GM12878 (cell line): ENCODE results near the gene ARHGEF3. TPM values are rescaled to one million over a fixed set of nuclear protein-coding genes. Genes with fewer than 3 reads are reported as not detected.
A peak's percentile ranks its signal among the peaks of the same experiment; 100 is the strongest.

Experiments used
- ATAC-seq: fragments of 200-7000 bp; cut with Tn5 transposase; 3 replicates; pipeline ENCODE4 v1.9.1; 2020; ENCODE audit warnings: mild to moderate bottlenecking, moderate library complexity
- BruUV-seq: library from RNA; stranded (reverse); fragments of 400-500 nt; replicated peaks from 2 replicates; lab custom pipeline; 2021; lab: Mats Ljungman, UMichigan
- CTCF ChIA-PET: fragments of 300-600 bp; sonication (Branson Sonifier 250); formaldehyde crosslinking; extraction: SDS; loops from one replicate; lab custom pipeline; 2021; ENCODE audit warnings: inconsistent platforms; lab: Yijun Ruan, JAX
- POLR2A ChIA-PET: fragments of 350-600 bp; formaldehyde crosslinking; extraction: SDS; loops from one replicate; lab custom pipeline; 2021; ENCODE audit warnings: inconsistent platforms; lab: Charles Lee
- RAD21 ChIA-PET: fragments of 300-600 bp; sonication (Branson Sonifier 250); formaldehyde crosslinking; loops from one replicate; lab custom pipeline; 2023; ENCODE audit warnings: antibody characterized with exemption; ENCODE audit not compliant: unreplicated experiment; lab: Charles Lee
- SMC1A ChIA-PET: fragments of 300-600 bp; sonication (Branson Sonifier 250); formaldehyde crosslinking; loops from one replicate; lab custom pipeline; 2023; ENCODE audit not compliant: unreplicated experiment, uncharacterized antibody; lab: Charles Lee
- DNase-seq: peaks from one replicate; pipeline ENCODE4 v3.0.0-alpha.2; 2011; ENCODE audit warnings: low read depth, low spot score
- FAIRE-seq: peaks from 3 replicates; lab custom pipeline; 2011; peaks lifted over from hg19 to GRCh38; lab: Jason Lieb, UNC
- H2AFZ ChIP-seq: 2 replicates; pipeline ENCODE4 v1.6.0; 2011; ENCODE audit warnings: low read depth, low read length, control low read depth; ENCODE audit not compliant: control insufficient read depth
- H3K27ac ChIP-seq: 2 replicates; pipeline ENCODE4 v1.5.1; 2011; ENCODE audit warnings: control low read depth; ENCODE audit not compliant: control insufficient read depth, insufficient read depth
- H3K27me3 ChIP-seq, 2 experiments: replicated peaks in 1 of 2; 2 replicates each; pipeline versions ENCODE4 v1.6.0 to v1.6.1; 2011; ENCODE audit warnings: low read length in 1 of 2; ENCODE audit not compliant: control insufficient read depth in 2 of 2, insufficient read depth in 2 of 2
- H3K36me3 ChIP-seq, 2 experiments: 2 replicates each; pipeline ENCODE4 v1.5.1; 2011; ENCODE audit warnings: low read length in 1 of 2; ENCODE audit not compliant: control insufficient read depth in 2 of 2, insufficient read depth in 2 of 2
- H3K4me1 ChIP-seq: 2 replicates; pipeline ENCODE4 v1.6.1; 2011; ENCODE audit warnings: mild to moderate bottlenecking, low read length, moderate library complexity, mixed read lengths; ENCODE audit not compliant: control insufficient read depth, insufficient read depth
- H3K4me2 ChIP-seq: 2 replicates; pipeline ENCODE4 v1.6.0; 2011; ENCODE audit warnings: control low read depth; ENCODE audit not compliant: control insufficient read depth, insufficient read depth
- H3K4me3 ChIP-seq: fragments of 200-600 bp; sonication (generic); 2 replicates; pipeline ENCODE4 v1.5.1; 2016
- H3K79me2 ChIP-seq: 2 replicates; pipeline ENCODE4 v1.6.0; 2011; ENCODE audit warnings: low read length; ENCODE audit not compliant: control insufficient read depth, insufficient read depth
- H3K9ac ChIP-seq: 2 replicates; pipeline ENCODE4 v1.8.0; 2011; ENCODE audit warnings: low read length, control low read depth, mixed read lengths; ENCODE audit not compliant: control insufficient read depth, insufficient read depth
- H3K9me3 ChIP-seq: replicated peaks from 3 replicates; pipeline ENCODE4 v1.5.1; 2011; ENCODE audit warnings: mild to moderate bottlenecking, low read length; ENCODE audit not compliant: control insufficient read depth, insufficient read depth
- H4K20me1 ChIP-seq: 2 replicates; pipeline ENCODE4 v1.6.0; 2011; ENCODE audit not compliant: control insufficient read depth, insufficient read depth
- ETV6 ChIP-seq, 2 experiments: fragments of 450-650 bp in 1 of 2; IDR thresholded peaks in 1 of 2; conservative IDR thresholded peaks in 1 of 2; 2 replicates each; pipeline ENCODE4 v1.6.1; 2014; ENCODE audit warnings: antibody characterized with exemption in 1 of 2, borderline replicate concordance in 1 of 2, low read depth in 1 of 2, mild to moderate bottlenecking in 1 of 2, moderate library complexity in 1 of 2
- HCFC1 ChIP-seq: fragments of 150-350 bp; IDR thresholded peaks from 2 replicates; pipeline ENCODE4 v1.6.1; 2014; ENCODE audit warnings: low read length
- KLF5 ChIP-seq: fragments of 450-650 bp; IDR thresholded peaks from 2 replicates; pipeline ENCODE4 v1.6.1; 2014; ENCODE audit warnings: mild to moderate bottlenecking; ENCODE audit not compliant: partially characterized antibody
- RAD21 ChIP-seq: IDR thresholded peaks from 2 replicates; pipeline ENCODE4 v1.6.1; 2011; ENCODE audit warnings: mild to moderate bottlenecking, low read depth, low read length, moderate library complexity; ENCODE audit not compliant: insufficient read depth
- RUNX3 ChIP-seq: IDR thresholded peaks from 2 replicates; pipeline ENCODE4 v1.6.1; 2012; ENCODE audit warnings: low read length, inconsistent platforms
- SMC3 ChIP-seq: IDR thresholded peaks from 2 replicates; pipeline ENCODE4 v1.6.1; 2011; ENCODE audit warnings: low read length, improper control_type of control experiment, borderline replicate concordance
- TBL1XR1 ChIP-seq: IDR thresholded peaks from 2 replicates; pipeline ENCODE4 v1.6.1; 2012; ENCODE audit warnings: low read depth, low read length, improper control_type of control experiment
- TCF12 ChIP-seq: IDR thresholded peaks from 2 replicates; pipeline ENCODE4 v1.6.1; 2011; ENCODE audit warnings: low read depth, mild to moderate bottlenecking, low read length
- WGBS: methylation state at CpG from one replicate; pipeline ENCODE4 v1.1.6; 2016; ENCODE audit warnings: low lambda C conversion rate; ENCODE audit not compliant: insufficient replicate concordance, insufficient coverage; ENCODE audit errors: missing lambda C conversion rate; 5-methylcytosine and 5-hydroxymethylcytosine counted together
- in situ Hi-C: fragments of 300-500 bp; cut with MboI; formaldehyde crosslinking; loops from 9 replicates; pipeline ENCODE4 v1.14.3; 2018; ENCODE audit warnings: mixed read lengths
- intact Hi-C: fragments of 100-400 bp; cut with micrococcal nuclease; formaldehyde crosslinking; loops from one replicate; pipeline ENCODE4 v1.14.2; 2022; ENCODE audit not compliant: unreplicated experiment
- polyA plus RNA-seq, 11 experiments: library from polyadenylated mRNA; depleted of rRNA in 4 of 11; unstranded in 6 of 11; stranded (reverse) in 5 of 11; fragments of >200 nt; fragmentation: Nextera tagmentation in 4 of 11; fragmentation: Illumina TruSeq in 1 of 11; extraction: Ambion mirVana in 4 of 11; extraction: Trizol in 1 of 11; gene quantifications; 1 replicate in 1 of 11; 2 replicates in 10 of 11; pipeline versions ENCODE4 v1.2.1 to v1.2.3, GENCODE V29; 2011 to 2016; ENCODE audit warnings: inconsistent platforms in 2 of 11, missing spikeins in 2 of 11, low read depth in 1 of 11
- total RNA-seq, 4 experiments: library from RNA; depleted of rRNA in 3 of 4; stranded (reverse); fragments of >200 nt in 3 of 4; fragmentation: Illumina TruSeq in 1 of 4; extraction: Trizol in 1 of 4; gene quantifications; 2 replicates each; pipeline versions ENCODE4 v1.2.1 to v1.2.3, GENCODE V29; 2013 to 2021
- TF ChIP-seq, protein P1 (sequence below): fragments of 150-350 bp; IDR thresholded peaks from 2 replicates; pipeline ENCODE4 v1.6.1; 2014; ENCODE audit warnings: mild to moderate bottlenecking, low read depth, low read length
- TF ChIP-seq, protein P2 (sequence below), 3 experiments: IDR thresholded peaks in 2 of 3; conservative IDR thresholded peaks in 1 of 3; 2 replicates each; pipeline ENCODE4 v1.5.1; 2011; ENCODE audit warnings: low read depth in 3 of 3, low read length in 3 of 3, mild to moderate bottlenecking in 3 of 3, control low read depth in 2 of 3, moderate library complexity in 2 of 3, inconsistent platforms in 1 of 3, mixed read lengths in 1 of 3; ENCODE audit not compliant: control insufficient read depth in 2 of 3, insufficient read depth in 1 of 3; ENCODE audit errors: extremely low read depth in 1 of 3

ARHGEF3 gene
- total and polyA plus RNA-seq, 10 of the 15 experiments (the other 5 are each of a cell fraction or from before 2014, with no cell fraction given), result 21.8 to 78.7 (median 56.2) TPM

DNA sequence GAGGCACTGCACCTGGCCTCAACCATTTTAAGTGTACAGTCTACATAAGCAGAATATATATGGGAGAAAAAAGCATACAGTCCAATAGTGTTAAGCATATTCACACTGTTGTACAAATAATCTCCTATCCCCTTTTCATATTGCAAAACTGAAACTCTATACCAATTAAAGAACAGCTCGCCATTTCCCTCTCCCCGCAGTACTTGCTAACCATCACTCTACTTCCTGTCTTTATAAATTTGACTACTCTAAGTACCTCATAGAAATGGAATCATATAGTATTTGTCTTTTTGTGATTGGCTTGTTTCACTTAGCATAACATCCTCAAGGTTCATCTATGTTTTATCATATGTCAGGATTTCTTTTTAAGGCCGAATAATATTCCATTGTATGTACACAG lies 97.0 kb downstream of the ARHGEF3 start:
- RAD21 ChIA-PET, result interaction anchor here (0.9 to 7.4 kb wide), 13 partner anchors 9 to 291 kb away, joined by 3 to 388 read pairs (median 5); partner anchors contain the start of genes ARHGEF3 and TASOR
- FAIRE-seq, result peak; percentile 49
- no peak overlapping the region for H3K4me2 ChIP-seq

DNA sequence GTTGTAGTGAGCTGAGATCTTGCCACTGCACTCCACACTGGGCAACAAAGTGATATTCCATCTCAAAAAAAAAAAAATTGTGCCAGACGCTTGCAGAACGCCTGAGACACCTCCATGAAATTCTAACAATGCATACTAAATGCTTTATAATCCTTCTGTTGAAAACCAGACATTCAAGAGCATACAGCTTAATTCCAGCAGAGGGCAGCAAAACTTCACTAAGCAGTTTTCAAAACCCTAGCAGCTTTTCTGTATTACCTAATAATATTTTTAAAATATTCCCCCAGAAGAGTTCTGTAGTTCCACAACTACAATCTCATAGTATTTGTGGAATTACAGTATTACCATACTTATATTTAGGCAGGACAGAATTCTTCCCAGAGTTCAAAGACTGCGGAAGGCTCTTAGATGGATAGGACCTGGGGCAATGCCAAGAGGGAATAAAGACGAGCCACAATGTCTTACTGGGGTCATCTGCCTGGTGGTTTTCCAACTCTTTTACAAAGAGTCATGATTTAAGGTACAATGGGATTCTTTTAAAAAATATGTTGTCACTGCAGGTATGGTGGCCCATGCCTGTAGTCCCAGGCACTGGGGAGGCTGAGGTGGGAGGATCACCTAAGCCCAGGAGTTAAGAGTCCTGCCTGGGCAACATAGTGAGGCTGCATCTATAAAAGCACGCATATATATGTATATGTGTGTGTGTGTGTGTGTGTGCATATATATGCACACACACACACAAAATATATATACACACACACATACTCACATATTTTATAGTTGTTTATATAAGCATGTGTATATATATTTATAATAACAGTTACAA lies 99.0 kb downstream of the ARHGEF3 start:
- H3K4me3 ChIP-seq, result no peak overlapping the region
- in situ Hi-C loops, result loop anchor here (5.0 kb wide), 1 partner anchor 290 kb away; no protein-coding TSS in a partner anchor
- POLR2A ChIA-PET, result interaction anchor here (0.6 to 5.6 kb wide), 4 partner anchors 19 to 290 kb away, joined by 3 to 74 read pairs (median 3); partner anchors contain the start of genes ARHGEF3 and TASOR
- RAD21 ChIA-PET, result interaction anchor here (0.6 to 7.4 kb wide), 27 partner anchors 13 to 397 kb away, joined by 3 to 388 read pairs (median 4); partner anchors contain the start of gene ARHGEF3
- no peak overlapping the region for H2AFZ ChIP-seq
- 47% methylated on average over 5 of the region's 5 CpGs for WGBS
- H3K4me2 ChIP-seq, result no peak overlapping the region
- CTCF ChIA-PET, result interaction anchor here (0.6 to 8.5 kb wide), 51 partner anchors 10 to 413 kb away, joined by 3 to 429 read pairs (median 4); partner anchors contain the start of genes ARHGEF3 and CCDC66
- no TSS peak for BruUV-seq
- no peaks in the 10 kb centered on the region for H3K79me2 ChIP-seq
- ATAC-seq (peak; percentile 85), FAIRE-seq (peak; percentile 44), DNase-seq (no peak)
- H4K20me1 ChIP-seq, result no peaks in the 10 kb centered on the region
- intact Hi-C loops, result loop anchor here (1.0 to 10.0 kb wide), 4 partner anchors 98 to 362 kb away; partner anchors contain the start of gene SPATA12
- H3K9me3 ChIP-seq, result no peaks in the 10 kb centered on the region; the same call in 2 of the 3 replicates
- peaks cover 10% of the 10 kb centered on the region; the same call in 1 of the 2 replicates for H3K4me1 ChIP-seq
- SMC1A ChIA-PET, result interaction anchor here (0.7 to 7.6 kb wide), 34 partner anchors 9 to 520 kb away, joined by 3 to 411 read pairs (median 5); partner anchors contain the start of gene ARHGEF3
- H3K9ac ChIP-seq, result no peak overlapping the region
- no peak overlapping the region for H3K27ac ChIP-seq
- no peaks in the 10 kb centered on the region for H3K27me3 ChIP-seq
- no peaks in the 10 kb centered on the region for H3K36me3 ChIP-seq
- TF ChIP-seq, protein P1, sequence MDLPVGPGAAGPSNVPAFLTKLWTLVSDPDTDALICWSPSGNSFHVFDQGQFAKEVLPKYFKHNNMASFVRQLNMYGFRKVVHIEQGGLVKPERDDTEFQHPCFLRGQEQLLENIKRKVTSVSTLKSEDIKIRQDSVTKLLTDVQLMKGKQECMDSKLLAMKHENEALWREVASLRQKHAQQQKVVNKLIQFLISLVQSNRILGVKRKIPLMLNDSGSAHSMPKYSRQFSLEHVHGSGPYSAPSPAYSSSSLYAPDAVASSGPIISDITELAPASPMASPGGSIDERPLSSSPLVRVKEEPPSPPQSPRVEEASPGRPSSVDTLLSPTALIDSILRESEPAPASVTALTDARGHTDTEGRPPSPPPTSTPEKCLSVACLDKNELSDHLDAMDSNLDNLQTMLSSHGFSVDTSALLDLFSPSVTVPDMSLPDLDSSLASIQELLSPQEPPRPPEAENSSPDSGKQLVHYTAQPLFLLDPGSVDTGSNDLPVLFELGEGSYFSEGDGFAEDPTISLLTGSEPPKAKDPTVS, result no peak
- TF ChIP-seq HCFC1 (no peak), KLF5 (no peak), TBL1XR1 (no peak), RAD21 (peak; percentile 99), TCF12 (no peak)
- TF ChIP-seq, protein P2, sequence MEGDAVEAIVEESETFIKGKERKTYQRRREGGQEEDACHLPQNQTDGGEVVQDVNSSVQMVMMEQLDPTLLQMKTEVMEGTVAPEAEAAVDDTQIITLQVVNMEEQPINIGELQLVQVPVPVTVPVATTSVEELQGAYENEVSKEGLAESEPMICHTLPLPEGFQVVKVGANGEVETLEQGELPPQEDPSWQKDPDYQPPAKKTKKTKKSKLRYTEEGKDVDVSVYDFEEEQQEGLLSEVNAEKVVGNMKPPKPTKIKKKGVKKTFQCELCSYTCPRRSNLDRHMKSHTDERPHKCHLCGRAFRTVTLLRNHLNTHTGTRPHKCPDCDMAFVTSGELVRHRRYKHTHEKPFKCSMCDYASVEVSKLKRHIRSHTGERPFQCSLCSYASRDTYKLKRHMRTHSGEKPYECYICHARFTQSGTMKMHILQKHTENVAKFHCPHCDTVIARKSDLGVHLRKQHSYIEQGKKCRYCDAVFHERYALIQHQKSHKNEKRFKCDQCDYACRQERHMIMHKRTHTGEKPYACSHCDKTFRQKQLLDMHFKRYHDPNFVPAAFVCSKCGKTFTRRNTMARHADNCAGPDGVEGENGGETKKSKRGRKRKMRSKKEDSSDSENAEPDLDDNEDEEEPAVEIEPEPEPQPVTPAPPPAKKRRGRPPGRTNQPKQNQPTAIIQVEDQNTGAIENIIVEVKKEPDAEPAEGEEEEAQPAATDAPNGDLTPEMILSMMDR (IDR thresholded peaks at IDR 0.05 in 2 of 3, conservative IDR thresholded peaks at IDR 0.05 in 1 of 3; ENCODE audit: control insufficient read depth in 2 of 3, extremely low read depth in 1 of 3, insufficient read depth in 1 of 3, low read depth in 3 of 3, low read length in 3 of 3), result peak; percentile 66 to 83 (median 70)

More for the DNA sequence above, 97.0 kb downstream of the ARHGEF3 start:
- H2AFZ ChIP-seq, result no peak overlapping the region
- no peaks in the 10 kb centered on the region; the same call in 2 of the 3 replicates for H3K9me3 ChIP-seq
- H3K9ac ChIP-seq, result no peak overlapping the region
- SMC1A ChIA-PET, result interaction anchor here (0.6 to 7.6 kb wide), 21 partner anchors 11 to 287 kb away, joined by 3 to 411 read pairs (median 4); partner anchors contain the start of gene ARHGEF3
- H3K27ac ChIP-seq, result no peak overlapping the region
- POLR2A ChIA-PET, result interaction anchor here (0.6 to 5.6 kb wide), 6 partner anchors 33 to 284 kb away, joined by 3 to 74 read pairs (median 5); partner anchors contain the start of gene ARHGEF3
- peaks cover 10% of the 10 kb centered on the region; the same call in 1 of the 2 replicates for H3K4me1 ChIP-seq
- DNase-seq, result no peak
- 33% methylated on average over 3 of the region's 3 CpGs for WGBS
- no peaks in the 10 kb centered on the region for H3K36me3 ChIP-seq
- peak; percentile 81 for ATAC-seq
- BruUV-seq, result no TSS peak
- H4K20me1 ChIP-seq, result no peaks in the 10 kb centered on the region
- in situ Hi-C loops, result loop anchor here (5.0 kb wide), 1 partner anchor 288 kb away; no protein-coding TSS in a partner anchor
- CTCF ChIA-PET, result interaction anchor here (0.8 to 8.5 kb wide), 16 partner anchors 8 to 291 kb away, joined by 3 to 429 read pairs (median 5); partner anchors contain the start of genes ARHGEF3 and TASOR
- H3K79me2 ChIP-seq, result no peaks in the 10 kb centered on the region
- TF ChIP-seq SMC3 (0 out of 2 replicates have a peak, but pooled peaks have one; percentile 6), ETV6 (conservative IDR thresholded peaks at IDR 0.05 in 1 of 2, IDR thresholded peaks at IDR 0.05 in 1 of 2; ENCODE audit: borderline replicate concordance in 1 of 2, low read depth in 1 of 2) (no peak), RUNX3 (0 out of 2 replicates have a peak, but pooled peaks have one; percentile 5)
- TF ChIP-seq, all 136 proteins: peak for 2
- H3K27me3 ChIP-seq, result no peaks in the 10 kb centered on the region
- intact Hi-C loops, result loop anchor here (10.0 kb wide), 1 partner anchor 360 kb away; the partner anchor contains the start of gene SPATA12
- H3K4me3 ChIP-seq, result no peak overlapping the region
